GM06990 (cell line): Measurements from ENCODE around the gene SEPTIN1.

Experiments
- DNase-seq: peaks from one replicate; pipeline ENCODE4 v3.0.0-alpha.2; 2011; ENCODE audit not compliant: insufficient read length; ENCODE audit errors: extremely low read depth
- H3K27me3 ChIP-seq: replicated peaks from 2 replicates; pipeline ENCODE4 v1.6.0; 2011; ENCODE audit warnings: low read length; ENCODE audit not compliant: control insufficient read depth, insufficient read depth
- H3K36me3 ChIP-seq: 2 replicates; pipeline ENCODE4 v1.5.1; 2011; ENCODE audit warnings: low read length; ENCODE audit not compliant: control insufficient read depth, insufficient read depth
- H3K4me3 ChIP-seq: replicated peaks from 2 replicates; pipeline ENCODE4 v1.5.1; 2011; ENCODE audit warnings: low read depth, mild to moderate bottlenecking, control low read depth, low read length
- CTCF ChIP-seq: IDR thresholded peaks from 2 replicates; pipeline ENCODE4 v1.5.1; 2011; ENCODE audit warnings: low read length, control low read depth, mild to moderate bottlenecking, inconsistent platforms; ENCODE audit not compliant: insufficient read depth, poor library complexity, severe bottlenecking

SEPTIN1 gene

GRCh38 chr16:30359871-30360170, 22.5 kb downstream of the SEPTIN1 start:
- Histone ChIP-seq H3K36me3 (peaks cover 14% of the 10 kb centered on the region), H3K27me3 (no peaks in the 10 kb centered on the region), H3K4me3 (no peak overlapping the region)
- no peak for DNase-seq
- TF ChIP-seq CTCF, result no peak

GRCh38 chr16:30358990-30359870, 23.1 kb downstream of the SEPTIN1 start:
- Histone ChIP-seq H3K27me3 (no peaks in the 10 kb centered on the region), H3K36me3 (peaks cover 11% of the 10 kb centered on the region), H3K4me3 (no peak overlapping the region)
- DNase-seq, result no peak
- TF ChIP-seq CTCF, result no peak

GRCh38 chr16:30358577-30358936, 23.8 kb downstream of the SEPTIN1 start:
- no peak overlapping the region for H3K4me3 ChIP-seq
- H3K27me3 ChIP-seq, result no peaks in the 10 kb centered on the region
- peaks cover 11% of the 10 kb centered on the region for H3K36me3 ChIP-seq
- no peak for TF ChIP-seq CTCF
- no peak for DNase-seq

- TF ChIP-seq CTCF, result no peak
- peaks cover 14% of the 10 kb centered on the region for H3K36me3 ChIP-seq
- H3K4me3 ChIP-seq, result no peak overlapping the region
- no peaks in the 10 kb centered on the region for H3K27me3 ChIP-seq
- DNase-seq, result no peak
Measured at GRCh38 chr16:30357715-30358576, 24.4 kb downstream of the SEPTIN1 start.

- no peaks in the 10 kb centered on the region for H3K27me3 ChIP-seq
- no peak for TF ChIP-seq CTCF
- DNase-seq, result no peak
- H3K4me3 ChIP-seq, result no peak overlapping the region
- peaks cover 21% of the 10 kb centered on the region for H3K36me3 ChIP-seq
Measured at GRCh38 chr16:30357085-30357714, 25.2 kb downstream of the SEPTIN1 start.
